Mucosa of rectum (tissue), 2 donors: ENCODE data around the gene ARHGEF28.

Source experiments
- H3K27ac ChIP-seq, 2 donors: one replicate each; pipeline ENCODE4 v1.7.0; 2013; ENCODE audit warnings: inconsistent platforms in 2 of 2, low read depth in 2 of 2, low read length in 2 of 2
- H3K27me3 ChIP-seq, 2 donors: one replicate each; pipeline ENCODE4 v1.7.0; 2013; ENCODE audit warnings: low read length in 2 of 2; ENCODE audit not compliant: control insufficient read depth in 2 of 2, insufficient read depth in 2 of 2
- H3K36me3 ChIP-seq, 2 donors: one replicate each; pipeline ENCODE4 v1.7.0; 2013; ENCODE audit warnings: low read length in 2 of 2; ENCODE audit not compliant: control insufficient read depth in 2 of 2, insufficient read depth in 2 of 2
- H3K4me1 ChIP-seq, 2 donors: one replicate each; pipeline ENCODE4 v1.7.0; 2013; ENCODE audit warnings: low read length in 2 of 2, mild to moderate bottlenecking in 1 of 2; ENCODE audit not compliant: control insufficient read depth in 2 of 2, insufficient read depth in 2 of 2
- H3K4me3 ChIP-seq, 2 donors: one replicate each; pipeline ENCODE4 v1.7.0; 2013; ENCODE audit warnings: low read length in 2 of 2
- H3K9ac ChIP-seq, 2 donors: one replicate each; pipeline ENCODE4 v1.7.0; 2013; ENCODE audit warnings: low read length in 2 of 2, low read depth in 1 of 2, mild to moderate bottlenecking in 1 of 2
- H3K9me3 ChIP-seq, 2 donors: one replicate each; pipeline ENCODE4 v1.7.0; 2013; ENCODE audit warnings: low read length in 2 of 2; ENCODE audit not compliant: control insufficient read depth in 2 of 2
- donor health status: healthy.
- donor health status: Normal muscosa, but diverticular disease.

ARHGEF28 gene

GRCh38 chr5:73623060-73623459 lies 2.9 kb upstream of the ARHGEF28 start:
- Histone ChIP-seq H3K36me3 (no peaks in the 10 kb centered on the region), H3K27me3 (peaks cover 0 to 7% of the 10 kb centered on the region in 2 donors), H3K27ac (no peak overlapping the region), H3K4me1 (peaks cover 0 to 15% of the 10 kb centered on the region in 2 donors), H3K9ac (no peak overlapping the region), H3K4me3 (no peak overlapping the region), H3K9me3 (no peaks in the 10 kb centered on the region)

GRCh38 chr5:73623901-73624404 lies 2.0 kb upstream of the ARHGEF28 start:
- Histone ChIP-seq H3K4me1 (peaks cover 0 to 15% of the 10 kb centered on the region in 2 donors), H3K36me3 (no peaks in the 10 kb centered on the region), H3K4me3 (no peak overlapping the region), H3K9ac (no peak overlapping the region), H3K9me3 (no peaks in the 10 kb centered on the region), H3K27me3 (peaks cover 0 to 7% of the 10 kb centered on the region in 2 donors), H3K27ac (peak overlapping the region in 1 of 2 donors; percentile 37)

GRCh38 chr5:73624888-73625287 lies 1.1 kb upstream of the ARHGEF28 start:
- Histone ChIP-seq H3K27me3 (peaks cover 0 to 7% of the 10 kb centered on the region in 2 donors), H3K9ac (peak overlapping the region in 1 of 2 donors; percentile 78), H3K27ac (peak overlapping the region; percentile 69 to 81), H3K4me3 (no peak overlapping the region), H3K9me3 (no peaks in the 10 kb centered on the region), H3K4me1 (peaks cover 0 to 15% of the 10 kb centered on the region in 2 donors), H3K36me3 (no peaks in the 10 kb centered on the region)

GRCh38 chr5:73625372-73625943 lies 538 bp upstream of the ARHGEF28 start:
- Histone ChIP-seq H3K9ac (peak overlapping the region; percentile 60 to 78), H3K4me3 (peak overlapping the region; percentile 58 to 69), H3K27ac (peak overlapping the region; percentile 69 to 81)

GRCh38 chr5:73626814-73627313 lies 868 bp downstream of the ARHGEF28 start:
- H3K4me1 ChIP-seq, result peaks cover 0 to 15% of the 10 kb centered on the region in 2 donors
- peak overlapping the region; percentile 78 to 79 for H3K4me3 ChIP-seq
- no peaks in the 10 kb centered on the region for H3K36me3 ChIP-seq
- peak overlapping the region; percentile 75 to 79 for H3K27ac ChIP-seq
- H3K9me3 ChIP-seq, result no peaks in the 10 kb centered on the region
- H3K9ac ChIP-seq, result peak overlapping the region; percentile 56 to 81
- peaks cover 0 to 7% of the 10 kb centered on the region in 2 donors for H3K27me3 ChIP-seq

More at GRCh38 chr5:73625372-73625943, 538 bp upstream of the ARHGEF28 start:
- Histone ChIP-seq H3K27me3 (peaks cover 0 to 7% of the 10 kb centered on the region in 2 donors), H3K36me3 (no peaks in the 10 kb centered on the region), H3K9me3 (no peaks in the 10 kb centered on the region), H3K4me1 (peaks cover 0 to 15% of the 10 kb centered on the region in 2 donors)

GRCh38 chr5:73629456-73629855 lies 3.5 kb downstream of the ARHGEF28 start:
- Histone ChIP-seq H3K9ac (no peak overlapping the region), H3K4me3 (no peak overlapping the region), H3K27me3 (peaks cover 0 to 7% of the 10 kb centered on the region in 2 donors), H3K4me1 (peaks cover 0 to 12% of the 10 kb centered on the region in 2 donors), H3K36me3 (no peaks in the 10 kb centered on the region), H3K9me3 (no peaks in the 10 kb centered on the region), H3K27ac (no peak overlapping the region)

- peaks cover 0 to 4% of the 10 kb centered on the region in 2 donors for H3K27me3 ChIP-seq
- H3K4me3 ChIP-seq, result no peak overlapping the region
- peaks cover 0 to 5% of the 10 kb centered on the region in 2 donors for H3K4me1 ChIP-seq
- no peak overlapping the region for H3K27ac ChIP-seq
- H3K9me3 ChIP-seq, result no peaks in the 10 kb centered on the region
- no peaks in the 10 kb centered on the region for H3K36me3 ChIP-seq
- H3K9ac ChIP-seq, result no peak overlapping the region
Observed at GRCh38 chr5:73630765-73631164, 4.8 kb downstream of the ARHGEF28 start.

GRCh38 chr5:73631500-73631899 lies 5.5 kb downstream of the ARHGEF28 start:
- Histone ChIP-seq H3K4me3 (no peak overlapping the region), H3K9ac (no peak overlapping the region), H3K27ac (no peak overlapping the region), H3K36me3 (no peaks in the 10 kb centered on the region), H3K9me3 (no peaks in the 10 kb centered on the region), H3K27me3 (peaks cover 0 to 3% of the 10 kb centered on the region in 2 donors), H3K4me1 (peaks cover 0 to 5% of the 10 kb centered on the region in 2 donors)

- Histone ChIP-seq H3K4me3 (no peak overlapping the region), H3K36me3 (no peaks in the 10 kb centered on the region), H3K4me1 (no peaks in the 10 kb centered on the region), H3K27me3 (no peaks in the 10 kb centered on the region), H3K9me3 (no peaks in the 10 kb centered on the region), H3K9ac (no peak overlapping the region), H3K27ac (no peak overlapping the region)
Observed at GRCh38 chr5:73633060-73633459, 7.1 kb downstream of the ARHGEF28 start.

- H3K27ac ChIP-seq, result no peak overlapping the region
- no peak overlapping the region for H3K4me3 ChIP-seq
- H3K9me3 ChIP-seq, result no peaks in the 10 kb centered on the region
- H3K9ac ChIP-seq, result no peak overlapping the region
- no peaks in the 10 kb centered on the region for H3K36me3 ChIP-seq
- no peaks in the 10 kb centered on the region for H3K4me1 ChIP-seq
- no peaks in the 10 kb centered on the region for H3K27me3 ChIP-seq
Observed at GRCh38 chr5:73636408-73636807, 10.4 kb downstream of the ARHGEF28 start.
